ENCODE results near the gene LRRC75B. TPM values are rescaled to one million over a fixed set of nuclear protein-coding genes. Genes with fewer than 3 reads are reported as not detected.

The LRRC75B gene
- total RNA-seq, 1 donor from 2014 or later = 6.2 TPM

DNA sequence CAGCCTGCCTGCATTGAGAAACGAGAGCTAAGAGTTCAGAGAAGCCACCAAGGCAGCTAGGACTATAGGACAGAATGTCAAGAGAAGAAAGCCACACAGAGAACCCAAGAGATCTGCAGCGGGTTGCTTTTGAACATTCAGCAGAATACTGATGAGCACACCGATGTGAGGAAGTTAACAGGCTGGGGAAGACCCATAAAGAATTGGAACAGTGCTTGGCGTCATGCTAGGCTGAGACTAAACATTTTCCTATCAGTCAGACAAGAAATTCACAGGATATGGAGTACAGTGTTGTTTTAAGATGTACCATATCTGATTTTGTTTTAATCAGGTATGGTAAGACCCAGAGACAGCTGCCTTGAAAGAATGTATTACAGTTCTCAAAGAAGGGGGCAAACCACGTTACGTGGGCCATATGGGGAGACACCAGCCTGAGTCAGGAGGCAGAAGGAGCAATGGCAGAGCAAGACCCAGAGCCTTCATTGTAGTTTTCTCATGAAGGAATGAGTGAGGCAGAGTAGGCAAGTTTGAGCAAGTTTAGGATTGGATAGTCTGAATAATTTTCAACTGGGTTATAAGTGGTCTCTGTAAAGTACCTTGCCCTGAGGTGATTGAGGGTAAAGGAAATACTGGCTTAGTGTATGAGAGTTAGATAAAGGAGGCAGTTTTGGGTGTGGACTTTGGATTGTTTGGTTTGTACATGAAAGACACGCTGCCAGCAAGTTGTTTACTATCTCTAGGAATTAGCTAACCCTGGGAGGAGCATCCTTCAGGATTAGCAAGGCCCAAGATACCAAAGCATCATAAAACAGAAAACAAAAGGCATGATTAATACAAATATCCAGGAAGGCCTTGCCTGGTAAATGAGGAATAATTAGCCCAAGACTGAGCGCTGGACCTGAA is 14.3 kb downstream of the LRRC75B start:
- Histone ChIP-seq H2AFZ (ENCODE audit: low read depth, low read length) (no peak overlapping the region), H3K4me1 (ENCODE audit: insufficient read depth, low read length) (peaks cover 5% of the 10 kb centered on the region), H3K9me3 (ENCODE audit: insufficient read depth, low read depth, low read length) (no peaks in the 10 kb centered on the region), H3K27ac (ENCODE audit: low read depth, low read length) (no peak overlapping the region), H3K36me3 (ENCODE audit: insufficient read depth, low read length) (no peaks in the 10 kb centered on the region), H3K27me3 (ENCODE audit: insufficient read depth, low read length) (no peaks in the 10 kb centered on the region), H4K20me1 (ENCODE audit: insufficient read depth, low read length) (no peaks in the 10 kb centered on the region), H3K4me2 (ENCODE audit: low read length) (no peak overlapping the region), H3K79me2 (ENCODE audit: insufficient read depth, low read length) (no peaks in the 10 kb centered on the region), H3K9ac (ENCODE audit: low read length) (no peak overlapping the region), H3K4me3 (ENCODE audit: insufficient read depth, low read depth, low read length) (no peak overlapping the region)
- TF ChIP-seq EZH2 (IDR thresholded peaks at IDR 0.05; ENCODE audit: insufficient read depth, low read length) = no peak
- TF ChIP-seq, protein P1, sequence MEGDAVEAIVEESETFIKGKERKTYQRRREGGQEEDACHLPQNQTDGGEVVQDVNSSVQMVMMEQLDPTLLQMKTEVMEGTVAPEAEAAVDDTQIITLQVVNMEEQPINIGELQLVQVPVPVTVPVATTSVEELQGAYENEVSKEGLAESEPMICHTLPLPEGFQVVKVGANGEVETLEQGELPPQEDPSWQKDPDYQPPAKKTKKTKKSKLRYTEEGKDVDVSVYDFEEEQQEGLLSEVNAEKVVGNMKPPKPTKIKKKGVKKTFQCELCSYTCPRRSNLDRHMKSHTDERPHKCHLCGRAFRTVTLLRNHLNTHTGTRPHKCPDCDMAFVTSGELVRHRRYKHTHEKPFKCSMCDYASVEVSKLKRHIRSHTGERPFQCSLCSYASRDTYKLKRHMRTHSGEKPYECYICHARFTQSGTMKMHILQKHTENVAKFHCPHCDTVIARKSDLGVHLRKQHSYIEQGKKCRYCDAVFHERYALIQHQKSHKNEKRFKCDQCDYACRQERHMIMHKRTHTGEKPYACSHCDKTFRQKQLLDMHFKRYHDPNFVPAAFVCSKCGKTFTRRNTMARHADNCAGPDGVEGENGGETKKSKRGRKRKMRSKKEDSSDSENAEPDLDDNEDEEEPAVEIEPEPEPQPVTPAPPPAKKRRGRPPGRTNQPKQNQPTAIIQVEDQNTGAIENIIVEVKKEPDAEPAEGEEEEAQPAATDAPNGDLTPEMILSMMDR (IDR thresholded peaks at IDR 0.05; ENCODE audit: insufficient read depth, low read depth, low read length) = no peak
- FAIRE-seq (no peak), DNase-seq (ENCODE audit: low read depth) (no peak)
- Mint-ChIP-seq H3K4me1 (ENCODE audit: low read depth, unreplicated experiment) (peaks cover 4% of the 10 kb centered on the region), H3K4me3 (ENCODE audit: unreplicated experiment) (no peak overlapping the region), H3K27me3 (ENCODE audit: low read depth, unreplicated experiment) (no peaks in the 10 kb centered on the region), H3K27ac (ENCODE audit: unreplicated experiment) (no peak overlapping the region), H3K36me3 (ENCODE audit: low read depth, unreplicated experiment) (peaks cover 12% of the 10 kb centered on the region), H3K9me3 (ENCODE audit: unreplicated experiment) (no peaks in the 10 kb centered on the region)

- DNase-seq (ENCODE audit: low read depth) = no peak
- H4K20me1 ChIP-seq (ENCODE audit: insufficient read depth, low read length) = peaks cover 7% of the 10 kb centered on the region
- no peaks in the 10 kb centered on the region for H3K9me3 ChIP-seq (ENCODE audit: insufficient read depth, low read depth, low read length)
- peaks cover 6% of the 10 kb centered on the region for H3K36me3 ChIP-seq (ENCODE audit: insufficient read depth, low read length)
- H3K9ac ChIP-seq (ENCODE audit: low read length) = no peak overlapping the region
- no peaks in the 10 kb centered on the region for H3K27me3 Mint-ChIP-seq (ENCODE audit: low read depth, unreplicated experiment)
- no peak overlapping the region for H3K27ac ChIP-seq (ENCODE audit: low read depth, low read length)
- no peak for FAIRE-seq
- no peak overlapping the region for H3K27ac Mint-ChIP-seq (ENCODE audit: unreplicated experiment)
- no peak overlapping the region for H3K4me3 ChIP-seq (ENCODE audit: insufficient read depth, low read depth, low read length)
- no peaks in the 10 kb centered on the region for H3K4me1 ChIP-seq (ENCODE audit: insufficient read depth, low read length)
- H3K4me2 ChIP-seq (ENCODE audit: low read length) = no peak overlapping the region
- no peaks in the 10 kb centered on the region for H3K79me2 ChIP-seq (ENCODE audit: insufficient read depth, low read length)
- no peak overlapping the region for H3K4me3 Mint-ChIP-seq (ENCODE audit: unreplicated experiment)
- no peaks in the 10 kb centered on the region for H3K27me3 ChIP-seq (ENCODE audit: insufficient read depth, low read length)
- H2AFZ ChIP-seq (ENCODE audit: low read depth, low read length) = no peak overlapping the region
- H3K36me3 Mint-ChIP-seq (ENCODE audit: low read depth, unreplicated experiment) = peaks cover 25% of the 10 kb centered on the region
- no peak for TF ChIP-seq EZH2 (IDR thresholded peaks at IDR 0.05; ENCODE audit: insufficient read depth, low read length)
- H3K9me3 Mint-ChIP-seq (ENCODE audit: unreplicated experiment) = no peaks in the 10 kb centered on the region
- H3K4me1 Mint-ChIP-seq (ENCODE audit: low read depth, unreplicated experiment) = peaks cover 2% of the 10 kb centered on the region
These were observed 16.1 kb downstream of the LRRC75B start for GRCh38 chr22:24576778-24577177.

DNA sequence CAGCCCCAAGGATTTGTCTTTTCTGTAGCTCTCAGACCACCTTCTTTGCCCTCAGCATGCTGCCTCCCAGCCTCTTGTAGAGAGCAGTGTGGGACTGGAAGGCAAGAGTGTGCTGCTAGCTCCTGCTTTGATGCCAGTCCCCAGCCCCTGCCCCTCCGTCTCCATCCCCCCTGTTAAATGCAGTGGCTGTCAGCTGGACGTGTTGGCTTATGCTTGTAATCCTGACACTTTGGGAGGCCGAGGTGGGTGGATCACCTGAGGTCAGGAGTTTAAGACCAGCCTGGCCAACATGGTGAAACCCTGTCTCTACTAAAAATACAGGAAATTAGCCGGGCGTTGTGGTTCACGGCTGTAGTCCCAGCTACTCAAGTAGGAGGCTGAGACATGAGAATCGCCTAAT is 21.6 kb downstream of the LRRC75B start:
- no peak overlapping the region for H3K9ac ChIP-seq (ENCODE audit: low read length)
- no peaks in the 10 kb centered on the region for H3K27me3 ChIP-seq (ENCODE audit: insufficient read depth, low read length)
- peaks cover 22% of the 10 kb centered on the region for H3K36me3 ChIP-seq (ENCODE audit: insufficient read depth, low read length)
- no peaks in the 10 kb centered on the region for H3K4me1 ChIP-seq (ENCODE audit: insufficient read depth, low read length)
- no peak overlapping the region for H3K4me3 ChIP-seq (ENCODE audit: insufficient read depth, low read depth, low read length)
- no peak overlapping the region for H2AFZ ChIP-seq (ENCODE audit: low read depth, low read length)
- H3K36me3 Mint-ChIP-seq (ENCODE audit: low read depth, unreplicated experiment) = peaks cover 19% of the 10 kb centered on the region
- H3K27ac ChIP-seq (ENCODE audit: low read depth, low read length) = no peak overlapping the region
- TF ChIP-seq, protein P1 (IDR thresholded peaks at IDR 0.05; ENCODE audit: insufficient read depth, low read depth, low read length) = no peak
- no peak for TF ChIP-seq EZH2 (IDR thresholded peaks at IDR 0.05; ENCODE audit: insufficient read depth, low read length)
- no peak overlapping the region for H3K4me3 Mint-ChIP-seq (ENCODE audit: unreplicated experiment)
- DNase-seq (ENCODE audit: low read depth) (no peak), FAIRE-seq (no peak)
- no peaks in the 10 kb centered on the region for H3K9me3 ChIP-seq (ENCODE audit: insufficient read depth, low read depth, low read length)
- no peaks in the 10 kb centered on the region for H3K27me3 Mint-ChIP-seq (ENCODE audit: low read depth, unreplicated experiment)
- no peaks in the 10 kb centered on the region for H3K9me3 Mint-ChIP-seq (ENCODE audit: unreplicated experiment)
- H3K79me2 ChIP-seq (ENCODE audit: insufficient read depth, low read length) = peaks cover 32% of the 10 kb centered on the region
- H3K27ac Mint-ChIP-seq (ENCODE audit: unreplicated experiment) = no peak overlapping the region
- H3K4me2 ChIP-seq (ENCODE audit: low read length) = no peak overlapping the region
- H4K20me1 ChIP-seq (ENCODE audit: insufficient read depth, low read length) = peaks cover 43% of the 10 kb centered on the region
- H3K4me1 Mint-ChIP-seq (ENCODE audit: low read depth, unreplicated experiment) = no peaks in the 10 kb centered on the region

Data from astrocyte (in vitro differentiated cells and primary cell).